B cell (primary cell): Measurements from ENCODE around the gene SORD. TPM values are rescaled to one million over a fixed set of nuclear protein-coding genes. Genes with fewer than 3 reads are reported as not detected.
"Not testable (repeated sequence)": the region's sequence is repeated elsewhere in the genome, so short reads cannot be mapped to it uniquely, and the experiment has no call there.

ENCODE experiments used
- ATAC-seq: fragments of 200-7000 bp; cut with Tn5 transposase; one replicate; pipeline ENCODE4 v1.10.0; 2021; ENCODE audit warnings: low read depth, mild to moderate bottlenecking, moderate number of reproducible peaks, moderate library complexity
- CTCF ChIA-PET: fragments of 350-600 bp; sonication (Branson Sonifier 250); formaldehyde crosslinking; loops from one replicate; lab custom pipeline; 2021; ENCODE audit warnings: antibody characterized with exemption, inconsistent platforms; lab: Charles Lee
- POLR2A ChIA-PET: fragments of 350-600 bp; sonication (Branson Sonifier 250); formaldehyde crosslinking; loops from one replicate; lab custom pipeline; 2021; ENCODE audit warnings: antibody characterized with exemption; lab: Charles Lee
- DNase-seq: peaks from one replicate; pipeline ENCODE4 v3.0.0; 2013
- H2AFZ ChIP-seq: 2 replicates; pipeline ENCODE4 v1.6.1; 2012; ENCODE audit warnings: mild to moderate bottlenecking, low read depth, low read length; ENCODE audit not compliant: insufficient read depth, poor library complexity, severe bottlenecking
- H3K27ac ChIP-seq, 2 donors: 1 replicate in 1 of 2; 2 replicates in 1 of 2; pipeline ENCODE4 v1.5.1; 2012 to 2013; ENCODE audit warnings: low read length in 2 of 2, mild to moderate bottlenecking in 2 of 2, moderate library complexity in 1 of 2
- H3K27me3 ChIP-seq, 4 experiments: fragments of 200-600 bp in 1 of 4; sonication (generic) in 1 of 4; replicated peaks in 1 of 4; 1 replicate in 2 of 4; 2 replicates in 2 of 4; pipeline versions ENCODE4 v1.6.1 to v1.7.0; 2013 to 2016; ENCODE audit warnings: low read length in 3 of 4, mild to moderate bottlenecking in 2 of 4, mixed read lengths in 1 of 4, moderate library complexity in 1 of 4; ENCODE audit not compliant: insufficient read depth in 4 of 4, control insufficient read depth in 3 of 4; ENCODE audit errors: control extremely low read depth in 1 of 4
- H3K36me3 ChIP-seq, 2 experiments: replicated peaks in 1 of 2; 1 replicate in 1 of 2; 2 replicates in 1 of 2; pipeline versions ENCODE4 v1.6.1 to v1.7.1; 2013; ENCODE audit warnings: low read length in 1 of 2; ENCODE audit not compliant: insufficient read depth in 2 of 2, control insufficient read depth in 1 of 2; ENCODE audit errors: control extremely low read depth in 1 of 2, extremely low read depth in 1 of 2
- H3K4me1 ChIP-seq, 2 donors: fragments of 200-600 bp in 1 of 2; sonication (generic) in 1 of 2; 1 replicate in 1 of 2; 2 replicates in 1 of 2; pipeline versions ENCODE4 v1.5.1 to v1.6.1; 2013 to 2017; ENCODE audit warnings: low read length in 2 of 2; ENCODE audit not compliant: control insufficient read depth in 2 of 2, insufficient read depth in 2 of 2
- H3K4me2 ChIP-seq: replicated peaks from 2 replicates; pipeline ENCODE3; 2012; ENCODE audit warnings: mild to moderate bottlenecking, low read depth, low read length; ENCODE audit not compliant: poor library complexity, severe bottlenecking
- H3K4me3 ChIP-seq, 5 experiments: fragments of 200-600 bp in 1 of 5; sonication (generic) in 1 of 5; 1 replicate in 3 of 5; 2 replicates in 2 of 5; pipeline versions ENCODE4 v1.5.1 to v1.7.0; 2011 to 2016; ENCODE audit warnings: low read length in 4 of 5, mild to moderate bottlenecking in 4 of 5, low read depth in 2 of 5, control low read depth in 1 of 5, moderate library complexity in 1 of 5; ENCODE audit not compliant: insufficient read depth in 1 of 5; ENCODE audit errors: control extremely low read depth in 1 of 5, extremely low read depth in 1 of 5
- H3K79me2 ChIP-seq: fragments of 200-600 bp; sonication (generic); one replicate; pipeline ENCODE4 v1.6.0; 2016; ENCODE audit warnings: low read length; ENCODE audit not compliant: control insufficient read depth, insufficient read depth
- H3K9ac ChIP-seq: fragments of 200-600 bp; sonication (generic); 2 replicates; pipeline ENCODE4 v1.6.1; 2017; ENCODE audit warnings: mild to moderate bottlenecking, low read length, moderate library complexity
- H3K9me3 ChIP-seq, 3 donors: one replicate each; pipeline versions ENCODE4 v1.6.1 to v1.7.1; 2013; ENCODE audit warnings: low read length in 2 of 3; ENCODE audit not compliant: control insufficient read depth in 2 of 3, insufficient read depth in 1 of 3; ENCODE audit errors: control extremely low read depth in 1 of 3
- H4K20me1 ChIP-seq: 2 replicates; pipeline ENCODE4 v1.6.0; 2012; ENCODE audit warnings: mild to moderate bottlenecking, low read length; ENCODE audit not compliant: insufficient read depth, control insufficient read depth, poor library complexity, severe bottlenecking
- H3K27ac Mint-ChIP-seq: one replicate; pipeline ENCODE4 v1.8.0; 2021; ENCODE audit warnings: mixed read lengths
- H3K27me3 Mint-ChIP-seq: one replicate; pipeline ENCODE4 v1.8.0; 2021; ENCODE audit warnings: mixed read lengths
- H3K4me1 Mint-ChIP-seq: one replicate; pipeline ENCODE4 v1.8.0; 2021; ENCODE audit warnings: mixed read lengths
- H3K4me3 Mint-ChIP-seq: one replicate; pipeline ENCODE4 v1.8.0; 2021; ENCODE audit warnings: mixed read lengths
- H3K9me3 Mint-ChIP-seq: one replicate; pipeline ENCODE4 v1.8.0; 2022; ENCODE audit warnings: mixed read lengths; ENCODE audit not compliant: insufficient read depth
- WGBS: methylation state at CpG from one replicate; pipeline ENCODE4 v1.1.5; 2013; ENCODE audit warnings: missing lambda C conversion rate; ENCODE audit not compliant: insufficient coverage; 5-methylcytosine and 5-hydroxymethylcytosine counted together
- intact Hi-C: fragments of 100-400 bp; cut with micrococcal nuclease; formaldehyde crosslinking; loops from one replicate; pipeline ENCODE4 v1.10.0; 2022
- polyA plus RNA-seq: library from polyadenylated mRNA; depleted of rRNA; stranded (reverse); fragments of >200 nt; gene quantifications from 2 replicates; pipeline ENCODE4 v1.2.3, GENCODE V29; 2012
- total RNA-seq, 2 donors: library from RNA; stranded (reverse); fragments of 120-200 nt in 1 of 2; gene quantifications; 1 replicate in 1 of 2; 2 replicates in 1 of 2; pipeline versions ENCODE4 v1.2.3 to v1.2.4, GENCODE V29; 2013 to 2022

The SORD gene
- total and polyA plus RNA-seq, 2 donors (not counting 1 experiment from before 2014, with no cell fraction given) = 22.2 to 25.8 TPM

- H3K36me3 ChIP-seq, H3K4me1 Mint-ChIP-seq, H3K9ac ChIP-seq, H4K20me1 ChIP-seq, CTCF ChIA-PET, H3K9me3 ChIP-seq, POLR2A ChIA-PET, H3K27ac ChIP-seq, H3K27ac Mint-ChIP-seq, H2AFZ ChIP-seq, H3K79me2 ChIP-seq, H3K4me3 ChIP-seq, H3K27me3 ChIP-seq, H3K4me3 Mint-ChIP-seq, ATAC-seq, DNase-seq, H3K9me3 Mint-ChIP-seq, intact Hi-C loops, H3K4me1 ChIP-seq, H3K4me2 ChIP-seq: not testable (repeated sequence)
- H3K27me3 Mint-ChIP-seq = peaks cover 41% of the 10 kb centered on the region
- WGBS = no CpG with 5 or more reads among the region's 3 CpGs
Observed at GRCh38 chr15:44988184-44988869, 34.7 kb upstream of the SORD start.

GRCh38 chr15:44988870-44989219, 34.1 kb upstream of the SORD start:
- H4K20me1 ChIP-seq, H3K4me3 Mint-ChIP-seq, H3K79me2 ChIP-seq, H3K4me3 ChIP-seq, H3K27ac Mint-ChIP-seq, H3K4me1 Mint-ChIP-seq, H2AFZ ChIP-seq, POLR2A ChIA-PET, H3K9me3 ChIP-seq, intact Hi-C loops, ATAC-seq, H3K27me3 ChIP-seq, H3K27ac ChIP-seq, DNase-seq, H3K4me2 ChIP-seq, H3K4me1 ChIP-seq, H3K9ac ChIP-seq, H3K9me3 Mint-ChIP-seq, H3K36me3 ChIP-seq: not testable (repeated sequence)
- no CpG with 5 or more reads among the region's 5 CpGs for WGBS
- H3K27me3 Mint-ChIP-seq = peaks cover 42% of the 10 kb centered on the region
- CTCF ChIA-PET = interaction anchor here (2.2 kb wide), 1 partner anchor 129 kb away, joined by 7 read pairs; no protein-coding TSS in a partner anchor

- DNase-seq, POLR2A ChIA-PET, H3K9me3 ChIP-seq, H3K79me2 ChIP-seq, H3K27me3 ChIP-seq, H3K4me2 ChIP-seq, H3K4me3 ChIP-seq, H2AFZ ChIP-seq, intact Hi-C loops, ATAC-seq, H3K36me3 ChIP-seq, H3K4me1 ChIP-seq, H3K27ac Mint-ChIP-seq, H3K4me1 Mint-ChIP-seq, H3K4me3 Mint-ChIP-seq, H3K9ac ChIP-seq, H3K27ac ChIP-seq, H3K9me3 Mint-ChIP-seq, CTCF ChIA-PET, H4K20me1 ChIP-seq: not testable (repeated sequence)
- H3K27me3 Mint-ChIP-seq = peaks cover 15% of the 10 kb centered on the region
- WGBS = no CpG with 5 or more reads among the region's 3 CpGs
Observed at GRCh38 chr15:44997632-44998031, 25.4 kb upstream of the SORD start.
